ENCODE measurements around the gene GPR27.

Gene GPR27

DNA sequence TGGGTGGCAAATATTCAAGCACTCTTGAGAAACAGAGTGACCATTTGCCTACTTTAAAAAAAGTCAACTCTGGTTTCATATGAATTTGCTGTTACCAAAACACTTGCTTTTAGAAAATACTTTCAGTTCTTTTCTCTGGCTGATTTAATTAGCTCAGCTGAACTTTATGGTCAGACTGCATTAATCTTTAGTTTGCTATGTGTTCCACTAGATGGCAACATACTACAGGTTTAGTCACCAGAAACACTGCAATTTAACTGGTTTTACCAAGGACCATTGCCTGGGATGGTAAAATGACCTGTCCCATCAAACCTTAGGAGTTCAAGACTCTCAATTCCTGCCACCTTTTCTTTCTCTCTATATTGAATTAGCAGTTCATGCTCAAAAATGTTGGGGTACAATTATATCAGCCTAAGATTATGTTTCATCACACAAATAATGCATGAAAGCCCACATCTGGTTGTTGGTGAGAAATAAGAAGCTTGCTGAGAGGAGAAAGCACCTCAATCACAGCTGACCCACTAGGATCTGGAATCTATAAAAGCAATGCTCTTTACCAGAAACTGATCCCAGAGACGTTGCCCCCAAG, 42.7 kb upstream of the GPR27 start:
- TF ChIP-seq, protein P1, sequence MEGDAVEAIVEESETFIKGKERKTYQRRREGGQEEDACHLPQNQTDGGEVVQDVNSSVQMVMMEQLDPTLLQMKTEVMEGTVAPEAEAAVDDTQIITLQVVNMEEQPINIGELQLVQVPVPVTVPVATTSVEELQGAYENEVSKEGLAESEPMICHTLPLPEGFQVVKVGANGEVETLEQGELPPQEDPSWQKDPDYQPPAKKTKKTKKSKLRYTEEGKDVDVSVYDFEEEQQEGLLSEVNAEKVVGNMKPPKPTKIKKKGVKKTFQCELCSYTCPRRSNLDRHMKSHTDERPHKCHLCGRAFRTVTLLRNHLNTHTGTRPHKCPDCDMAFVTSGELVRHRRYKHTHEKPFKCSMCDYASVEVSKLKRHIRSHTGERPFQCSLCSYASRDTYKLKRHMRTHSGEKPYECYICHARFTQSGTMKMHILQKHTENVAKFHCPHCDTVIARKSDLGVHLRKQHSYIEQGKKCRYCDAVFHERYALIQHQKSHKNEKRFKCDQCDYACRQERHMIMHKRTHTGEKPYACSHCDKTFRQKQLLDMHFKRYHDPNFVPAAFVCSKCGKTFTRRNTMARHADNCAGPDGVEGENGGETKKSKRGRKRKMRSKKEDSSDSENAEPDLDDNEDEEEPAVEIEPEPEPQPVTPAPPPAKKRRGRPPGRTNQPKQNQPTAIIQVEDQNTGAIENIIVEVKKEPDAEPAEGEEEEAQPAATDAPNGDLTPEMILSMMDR (IDR thresholded peaks at IDR 0.05; ENCODE audit: low read depth, low read length, missing control alignments), result peak; percentile 41
- DNase-seq (ENCODE audit: extremely low read depth, low read depth), result peak; percentile 26
- no peak overlapping the region for H3K4me3 ChIP-seq (replicated peaks; ENCODE audit: low read depth, low read length)

DNA sequence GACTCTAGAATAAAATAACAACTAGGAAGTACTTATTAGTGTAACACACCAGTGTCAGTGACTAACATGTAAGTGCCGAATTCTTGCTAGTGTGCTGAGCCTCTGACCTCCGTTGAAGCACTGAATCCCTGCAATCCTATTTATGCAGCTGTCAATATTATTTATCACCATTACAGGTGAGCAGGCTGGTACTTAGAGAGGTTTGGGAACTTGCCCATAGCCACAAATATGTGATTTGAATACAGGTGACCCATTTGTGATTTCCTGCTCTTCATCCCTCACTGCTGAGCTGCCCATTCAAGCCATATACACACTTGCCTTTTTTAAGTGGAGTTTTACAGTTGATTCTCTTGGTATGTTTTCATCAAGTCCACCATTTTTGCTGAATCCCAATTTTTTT, 40.6 kb upstream of the GPR27 start:
- no peak for DNase-seq (ENCODE audit: extremely low read depth, low read depth)
- TF ChIP-seq, protein P1 (IDR thresholded peaks at IDR 0.05; ENCODE audit: low read depth, low read length, missing control alignments), result no peak

DNA sequence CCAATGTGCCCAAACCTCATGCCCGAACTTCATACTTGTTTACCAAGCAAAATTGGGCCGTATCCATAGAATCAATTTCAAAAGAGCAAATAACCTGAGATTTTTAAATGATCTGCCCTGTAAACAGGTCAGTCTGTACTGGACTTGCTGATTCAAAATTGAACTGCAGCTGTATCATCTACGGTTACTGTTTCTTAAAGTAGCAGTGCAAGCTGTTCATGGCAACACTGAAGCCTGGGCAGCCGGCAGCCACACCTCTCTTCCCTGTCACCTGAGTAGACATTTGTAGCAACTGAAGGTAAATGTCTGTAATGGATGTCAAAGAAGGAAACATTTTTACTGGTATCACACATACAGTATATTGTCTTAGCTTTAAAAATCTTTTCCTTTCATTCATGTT, 39.1 kb upstream of the GPR27 start:
- no peak for DNase-seq (ENCODE audit: extremely low read depth, low read depth)
- TF ChIP-seq, protein P1 (IDR thresholded peaks at IDR 0.05; ENCODE audit: low read depth, low read length, missing control alignments), result no peak
- no peak overlapping the region for H3K4me3 ChIP-seq (replicated peaks; ENCODE audit: low read depth, low read length)

More for the DNA sequence above, 40.6 kb upstream of the GPR27 start:
- no peak overlapping the region for H3K4me3 ChIP-seq (replicated peaks; ENCODE audit: low read depth, low read length)

DNA sequence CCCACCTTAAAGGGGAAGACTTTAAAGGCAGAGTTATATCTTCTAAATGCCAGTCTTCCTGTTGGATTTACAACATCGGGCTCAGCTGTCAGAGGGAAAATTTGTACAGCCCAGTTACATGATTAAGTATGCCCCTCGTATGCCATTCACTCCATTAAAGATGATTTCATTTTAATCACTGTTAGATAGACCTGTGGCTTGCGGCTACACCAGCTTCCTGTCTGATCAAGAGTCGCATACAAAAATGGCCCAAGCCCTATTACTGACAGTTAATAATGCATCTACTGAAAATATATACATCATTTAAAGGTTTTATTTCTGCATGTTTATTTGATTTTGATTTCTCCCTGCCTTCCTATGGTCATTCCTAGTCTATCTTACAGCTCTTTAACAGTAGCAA, 35.6 kb upstream of the GPR27 start:
- H3K4me3 ChIP-seq (replicated peaks; ENCODE audit: low read depth, low read length), result no peak overlapping the region
- DNase-seq (ENCODE audit: extremely low read depth, low read depth), result no peak
- TF ChIP-seq, protein P1 (IDR thresholded peaks at IDR 0.05; ENCODE audit: low read depth, low read length, missing control alignments), result no peak

DNA sequence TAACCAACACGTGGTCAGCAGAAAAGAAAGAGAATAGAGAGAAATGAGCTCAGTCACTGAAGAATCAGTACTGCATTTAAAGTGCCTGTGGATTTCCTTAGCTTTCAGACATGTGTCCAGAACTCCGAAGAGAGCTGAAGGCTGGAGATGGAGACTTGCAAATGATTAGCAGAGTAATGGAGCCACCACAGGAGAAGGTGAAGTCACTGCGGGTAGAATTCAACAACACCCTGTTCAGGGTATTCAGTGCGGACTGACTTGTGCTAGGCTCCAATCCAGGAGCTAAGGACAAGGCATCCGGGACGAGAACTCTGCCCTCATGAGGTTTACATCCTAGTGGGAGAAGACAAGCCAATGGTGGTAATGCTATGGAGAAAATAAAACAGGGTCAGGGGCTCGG, 32.7 kb upstream of the GPR27 start:
- no peak for DNase-seq (ENCODE audit: extremely low read depth, low read depth)
- H3K4me3 ChIP-seq (replicated peaks; ENCODE audit: low read depth, low read length), result no peak overlapping the region
- TF ChIP-seq, protein P1 (IDR thresholded peaks at IDR 0.05; ENCODE audit: low read depth, low read length, missing control alignments), result no peak

DNA sequence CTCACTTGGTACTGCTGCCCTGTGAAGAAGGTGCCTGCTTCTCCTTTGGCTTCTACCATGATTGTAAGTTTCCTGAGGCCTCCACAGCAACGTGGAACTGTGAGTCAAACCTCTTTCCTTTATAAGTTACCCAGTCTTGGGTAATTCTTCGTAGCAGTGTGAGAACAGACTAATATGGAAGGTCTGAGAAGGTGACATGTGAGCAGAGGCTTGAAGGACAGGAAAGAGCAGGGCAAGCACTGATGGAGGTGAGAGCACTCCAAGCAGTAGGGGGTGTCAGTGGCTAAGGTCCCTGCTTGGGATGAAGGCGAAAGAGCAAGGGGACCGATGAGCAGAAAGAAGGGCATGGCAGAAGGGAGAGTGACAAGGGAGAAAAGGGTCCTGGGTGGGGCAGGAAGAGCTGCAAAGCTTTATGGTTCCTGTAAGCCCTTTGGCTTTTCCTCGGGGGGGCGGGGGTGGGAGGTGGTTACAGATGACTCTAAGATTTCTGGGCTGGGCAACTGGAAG, 32.0 kb upstream of the GPR27 start:
- no peak for DNase-seq (ENCODE audit: extremely low read depth, low read depth)
- TF ChIP-seq, protein P1 (IDR thresholded peaks at IDR 0.05; ENCODE audit: low read depth, low read length, missing control alignments), result no peak
- H3K4me3 ChIP-seq (replicated peaks; ENCODE audit: low read depth, low read length), result no peak overlapping the region

DNA sequence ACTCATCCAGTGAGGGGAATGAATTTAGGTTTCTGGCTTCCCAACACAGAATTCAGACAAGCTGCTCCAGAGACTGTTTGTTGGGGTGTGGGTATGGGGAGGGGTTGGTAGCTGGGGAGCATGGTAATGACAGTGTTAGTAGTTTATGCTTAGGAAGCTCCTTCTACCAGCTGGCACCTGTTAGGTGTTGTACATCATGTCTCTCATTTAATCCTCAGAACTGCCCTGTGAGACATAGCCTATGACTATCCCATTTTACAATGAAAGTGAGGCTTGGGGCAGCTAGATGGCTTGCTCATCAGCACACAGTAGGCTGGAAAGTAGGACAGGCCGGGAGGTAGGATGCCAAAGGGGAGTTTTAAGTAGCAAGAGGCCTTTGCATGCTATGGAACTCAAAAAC, 31.0 kb upstream of the GPR27 start:
- TF ChIP-seq, protein P1 (IDR thresholded peaks at IDR 0.05; ENCODE audit: low read depth, low read length, missing control alignments), result no peak
- H3K4me3 ChIP-seq (replicated peaks; ENCODE audit: low read depth, low read length), result no peak overlapping the region
- DNase-seq (ENCODE audit: extremely low read depth, low read depth), result no peak

Measured in HFF-Myc (cell line).